Type B pancreatic cell (in vitro differentiated cells): Measurements from ENCODE around the gene TMEM107. TPM values are rescaled to one million over a fixed set of nuclear protein-coding genes. Genes with fewer than 3 reads are reported as not detected.

Experiments used
- DNase-seq: peaks from one replicate; pipeline ENCODE4 v3.0.0; 2021; ENCODE audit warnings: mixed read lengths; ENCODE audit not compliant: unreplicated experiment; ENCODE audit errors: extremely low spot score
- H3K27ac Mint-ChIP-seq: 2 replicates; pipeline ENCODE4 v1.8.0; 2021; ENCODE audit warnings: mild to moderate bottlenecking, mixed read lengths
- H3K27me3 Mint-ChIP-seq: 2 replicates; pipeline ENCODE4 v1.8.0; 2021; ENCODE audit warnings: mixed read lengths
- H3K36me3 Mint-ChIP-seq: 2 replicates; pipeline ENCODE4 v1.8.0; 2021; ENCODE audit warnings: mixed read lengths
- H3K4me1 Mint-ChIP-seq: one replicate; pipeline ENCODE4 v1.8.0; 2021; ENCODE audit warnings: mixed read lengths; ENCODE audit not compliant: unreplicated experiment
- H3K4me3 Mint-ChIP-seq: 2 replicates; pipeline ENCODE4 v1.8.0; 2021; ENCODE audit warnings: mild to moderate bottlenecking, mixed read lengths
- H3K9me3 Mint-ChIP-seq: 2 replicates; pipeline ENCODE4 v1.8.0; 2021; ENCODE audit warnings: mixed read lengths
- total RNA-seq: library from RNA; stranded (reverse); gene quantifications from 2 replicates; pipeline ENCODE4 v1.2.1, GENCODE V29; 2021; ENCODE audit warnings: low replicate concordance
- TF ChIP-seq, protein P1 (sequence below): fragments of 200-600 bp; sonication (generic); conservative IDR thresholded peaks from 2 replicates; pipeline ENCODE4 v1.5.0; 2021; ENCODE audit warnings: antibody characterized with exemption, mild to moderate bottlenecking

Gene TMEM107
- total RNA-seq, 1 donor from 2014 or later = 22.1 TPM

DNA sequence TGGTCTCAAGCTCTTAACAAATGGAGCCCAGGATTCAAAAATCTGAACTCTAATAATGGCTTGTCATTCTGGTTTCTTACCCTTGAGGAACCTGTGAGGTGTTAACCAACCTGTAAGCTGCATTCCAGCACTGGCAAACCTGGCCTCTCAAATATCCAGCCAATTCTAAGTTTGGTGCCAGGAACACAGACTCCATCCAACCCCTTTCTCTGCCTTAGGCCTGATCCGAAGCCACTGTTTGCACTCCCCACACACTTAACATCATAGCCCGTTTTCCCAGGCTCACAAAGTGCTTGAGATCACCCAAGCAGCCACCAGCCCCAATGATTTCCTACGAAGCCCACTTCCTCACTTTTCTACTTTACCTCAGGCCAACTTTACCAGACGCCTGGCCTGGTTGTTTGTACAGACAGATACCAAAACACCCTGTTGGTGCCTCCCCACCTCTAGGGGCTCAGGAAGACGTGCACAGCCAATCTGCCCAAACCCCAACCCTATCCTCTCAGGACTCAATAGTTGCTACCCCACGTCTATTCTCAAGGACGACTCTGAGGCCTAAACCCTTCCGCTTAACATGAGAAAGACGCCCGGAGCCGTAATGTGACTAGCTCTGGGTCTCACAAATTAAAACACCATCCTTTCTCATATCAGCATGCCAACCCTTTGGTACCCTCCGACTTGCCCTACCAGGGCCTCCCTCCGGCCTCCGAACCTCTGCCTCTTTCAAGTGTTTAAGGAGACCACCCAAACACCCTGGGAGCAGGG lies 20.8 kb downstream of the TMEM107 start:
- H3K36me3 Mint-ChIP-seq = peaks cover 6% of the 10 kb centered on the region
- TF ChIP-seq, protein P1, sequence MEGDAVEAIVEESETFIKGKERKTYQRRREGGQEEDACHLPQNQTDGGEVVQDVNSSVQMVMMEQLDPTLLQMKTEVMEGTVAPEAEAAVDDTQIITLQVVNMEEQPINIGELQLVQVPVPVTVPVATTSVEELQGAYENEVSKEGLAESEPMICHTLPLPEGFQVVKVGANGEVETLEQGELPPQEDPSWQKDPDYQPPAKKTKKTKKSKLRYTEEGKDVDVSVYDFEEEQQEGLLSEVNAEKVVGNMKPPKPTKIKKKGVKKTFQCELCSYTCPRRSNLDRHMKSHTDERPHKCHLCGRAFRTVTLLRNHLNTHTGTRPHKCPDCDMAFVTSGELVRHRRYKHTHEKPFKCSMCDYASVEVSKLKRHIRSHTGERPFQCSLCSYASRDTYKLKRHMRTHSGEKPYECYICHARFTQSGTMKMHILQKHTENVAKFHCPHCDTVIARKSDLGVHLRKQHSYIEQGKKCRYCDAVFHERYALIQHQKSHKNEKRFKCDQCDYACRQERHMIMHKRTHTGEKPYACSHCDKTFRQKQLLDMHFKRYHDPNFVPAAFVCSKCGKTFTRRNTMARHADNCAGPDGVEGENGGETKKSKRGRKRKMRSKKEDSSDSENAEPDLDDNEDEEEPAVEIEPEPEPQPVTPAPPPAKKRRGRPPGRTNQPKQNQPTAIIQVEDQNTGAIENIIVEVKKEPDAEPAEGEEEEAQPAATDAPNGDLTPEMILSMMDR = no peak
- no peak overlapping the region for H3K27ac Mint-ChIP-seq
- H3K4me3 Mint-ChIP-seq = no peak overlapping the region
- no peaks in the 10 kb centered on the region for H3K9me3 Mint-ChIP-seq
- peaks cover 4% of the 10 kb centered on the region for H3K27me3 Mint-ChIP-seq
- H3K4me1 Mint-ChIP-seq = peaks cover 28% of the 10 kb centered on the region
- DNase-seq = no peak

DNA sequence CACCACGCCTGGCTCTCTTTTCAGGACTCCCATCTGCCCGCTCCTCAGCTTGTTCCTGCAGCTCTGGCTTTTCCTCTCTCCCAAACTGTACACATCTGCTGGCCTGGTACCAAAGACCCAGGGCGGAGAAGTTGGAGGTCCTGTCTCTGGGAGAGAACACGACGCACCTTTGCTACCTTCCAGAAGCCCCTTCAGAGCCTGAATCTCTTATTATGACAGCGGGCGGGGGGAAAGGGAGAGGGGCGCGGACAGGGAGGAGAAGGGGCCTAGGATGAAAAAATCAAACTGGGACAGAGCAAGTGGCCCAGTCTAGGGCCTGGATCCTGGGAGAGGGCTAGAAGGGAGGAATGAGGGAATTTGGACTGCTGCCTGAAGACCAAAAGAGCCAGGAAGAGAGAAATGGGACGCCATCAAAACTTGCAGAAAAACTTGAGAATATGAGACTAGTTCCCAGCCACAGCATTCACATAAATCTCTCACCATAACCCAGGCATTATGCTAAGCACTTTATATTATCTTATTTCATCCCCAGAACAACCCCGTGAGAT lies 21.5 kb downstream of the TMEM107 start:
- no peak for DNase-seq
- Mint-ChIP-seq H3K27me3 (peaks cover 4% of the 10 kb centered on the region), H3K4me1 (peaks cover 21% of the 10 kb centered on the region), H3K36me3 (peaks cover 6% of the 10 kb centered on the region), H3K27ac (no peak overlapping the region), H3K4me3 (no peak overlapping the region), H3K9me3 (no peaks in the 10 kb centered on the region)
- TF ChIP-seq, protein P1 = no peak

DNA sequence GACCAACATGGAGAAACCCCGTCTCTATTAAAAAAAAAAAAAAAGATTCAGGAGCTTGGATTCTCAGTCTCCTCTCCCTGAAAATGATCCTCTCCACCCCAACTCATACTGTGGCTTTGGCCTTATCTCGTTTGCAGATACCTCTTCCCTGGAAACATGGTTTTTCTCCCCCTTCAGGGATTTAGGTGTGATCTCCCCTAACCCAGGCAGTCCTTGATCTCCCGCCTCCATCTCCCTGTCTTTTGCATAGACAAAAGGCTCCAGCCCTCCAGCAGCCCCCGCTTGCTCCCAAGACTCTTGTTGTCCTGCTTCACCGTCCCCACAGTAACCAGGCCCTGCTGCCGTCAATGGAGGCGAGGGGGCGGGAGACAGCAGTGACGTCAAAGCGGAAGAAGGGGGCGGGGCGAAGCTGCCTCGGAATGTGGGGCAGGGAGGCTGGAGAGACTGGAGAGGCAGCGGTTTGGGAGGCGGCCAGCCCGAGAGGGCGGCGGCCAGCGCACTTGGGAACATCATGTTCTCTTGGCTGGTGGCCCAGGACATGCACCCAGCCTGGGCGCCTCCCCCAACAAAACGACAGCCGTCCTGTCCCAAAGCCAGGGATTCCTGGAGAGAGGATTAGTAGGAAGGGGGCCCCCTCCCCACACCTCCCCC lies 22.1 kb downstream of the TMEM107 start:
- TF ChIP-seq, protein P1 = no peak
- Mint-ChIP-seq H3K4me1 (peaks cover 21% of the 10 kb centered on the region), H3K9me3 (no peaks in the 10 kb centered on the region), H3K27ac (no peak overlapping the region), H3K27me3 (peaks cover 4% of the 10 kb centered on the region), H3K4me3 (no peak overlapping the region), H3K36me3 (peaks cover 6% of the 10 kb centered on the region)
- peak; percentile 94 for DNase-seq

DNA sequence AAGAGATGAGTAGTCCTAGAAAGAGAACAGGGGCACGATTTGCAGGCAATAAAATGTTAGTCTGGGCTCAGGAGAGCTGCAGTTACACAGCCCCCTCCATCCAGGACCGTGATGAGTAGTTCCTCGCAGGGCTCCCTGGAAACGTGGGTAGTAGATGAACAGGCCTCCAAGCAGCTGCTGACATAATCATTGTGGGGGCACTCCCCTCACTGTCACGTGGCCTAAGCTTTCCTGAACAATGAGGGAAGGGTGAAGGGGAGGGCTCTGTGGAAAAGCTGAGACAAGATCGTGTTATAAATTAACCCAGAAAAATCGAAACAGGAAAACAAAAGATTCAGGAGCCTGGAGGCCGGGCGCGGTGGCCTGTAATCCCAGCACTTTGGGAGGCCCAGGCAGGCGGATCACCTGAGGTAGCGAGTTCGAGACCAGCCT lies 22.6 kb downstream of the TMEM107 start:
- H3K4me3 Mint-ChIP-seq = peak overlapping the region; percentile 97
- TF ChIP-seq, protein P1 = no peak
- peaks cover 2% of the 10 kb centered on the region for H3K36me3 Mint-ChIP-seq
- H3K27me3 Mint-ChIP-seq = peaks cover 4% of the 10 kb centered on the region
- H3K9me3 Mint-ChIP-seq = no peaks in the 10 kb centered on the region
- peak; percentile 67 for DNase-seq
- H3K27ac Mint-ChIP-seq = no peak overlapping the region
- peaks cover 21% of the 10 kb centered on the region for H3K4me1 Mint-ChIP-seq

DNA sequence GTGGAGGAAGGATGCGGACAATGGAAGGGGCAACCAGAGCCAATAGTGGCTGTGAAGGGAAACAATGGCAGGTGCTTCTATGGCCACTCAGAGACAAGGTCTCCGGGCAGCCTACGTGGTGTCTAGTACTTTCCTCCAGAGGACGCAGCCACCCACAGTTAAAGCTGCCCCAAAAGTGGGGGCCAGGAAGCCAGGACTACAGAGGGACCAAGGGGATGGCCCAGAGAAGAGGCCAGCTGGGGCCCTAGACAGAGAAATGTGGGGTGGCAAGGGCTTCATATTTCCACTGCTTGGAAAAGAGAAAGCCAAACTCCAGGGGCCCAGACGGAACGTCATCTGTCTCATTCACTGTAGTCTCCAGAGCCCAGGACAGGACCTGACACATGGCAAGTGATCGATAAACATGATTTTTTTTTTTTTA lies 23.1 kb downstream of the TMEM107 start:
- no peak for DNase-seq
- peaks cover 21% of the 10 kb centered on the region for H3K4me1 Mint-ChIP-seq
- H3K36me3 Mint-ChIP-seq = no peaks in the 10 kb centered on the region
- TF ChIP-seq, protein P1 = no peak
- H3K27me3 Mint-ChIP-seq = peaks cover 4% of the 10 kb centered on the region
- no peak overlapping the region for H3K27ac Mint-ChIP-seq
- no peaks in the 10 kb centered on the region for H3K9me3 Mint-ChIP-seq
- H3K4me3 Mint-ChIP-seq = peak overlapping the region; percentile 97
